Measurements from ENCODE around the gene CHN1.

Gene CHN1

GRCh38 chr2:175009917-175010621 lies 4.9 kb upstream of the CHN1 start:
- DNase-seq, result no peak

GRCh38 chr2:175008801-175009495 lies 3.8 kb upstream of the CHN1 start:
- no peak for DNase-seq

GRCh38 chr2:175008009-175008408 lies 2.8 kb upstream of the CHN1 start:
- DNase-seq, result no peak

- DNase-seq, result no peak
These were observed 2.3 kb upstream of the CHN1 start for GRCh38 chr2:175007510-175007909.

- DNase-seq, result no peak
These were observed 1.1 kb upstream of the CHN1 start for GRCh38 chr2:175006281-175006680.

GRCh38 chr2:175005733-175006264 lies 618 bp upstream of the CHN1 start:
- DNase-seq, result no peak

- no peak for DNase-seq
These were observed 526 bp downstream of the CHN1 start for GRCh38 chr2:175004730-175004979.

- DNase-seq, result no peak
These were observed 1.1 kb downstream of the CHN1 start for GRCh38 chr2:175003875-175004729.

- no peak for DNase-seq
These were observed 2.5 kb downstream of the CHN1 start for GRCh38 chr2:175002547-175003274.

GRCh38 chr2:175001566-175001965 lies 3.6 kb downstream of the CHN1 start:
- no peak for DNase-seq

GRCh38 chr2:174997110-174997509 lies 8.1 kb downstream of the CHN1 start:
- DNase-seq, result no peak

GRCh38 chr2:174996622-174997021 lies 8.6 kb downstream of the CHN1 start:
- DNase-seq, result no peak

- no peak for DNase-seq
These were observed 10.8 kb downstream of the CHN1 start for GRCh38 chr2:174994381-174994780.

- DNase-seq, result no peak
These were observed 12.3 kb downstream of the CHN1 start for GRCh38 chr2:174992886-174993285.

GRCh38 chr2:174985614-174986013 lies 19.6 kb downstream of the CHN1 start:
- no peak for DNase-seq

GRCh38 chr2:174984561-174984960 lies 20.6 kb downstream of the CHN1 start:
- DNase-seq, result no peak

- no peak for DNase-seq
These were observed 23.9 kb downstream of the CHN1 start for GRCh38 chr2:174981331-174981730.

GRCh38 chr2:174979996-174980395 lies 25.2 kb downstream of the CHN1 start:
- DNase-seq, result no peak

GRCh38 chr2:174977364-174977763 lies 27.8 kb downstream of the CHN1 start:
- DNase-seq, result no peak

GRCh38 chr2:174974131-174974530 lies 31.1 kb downstream of the CHN1 start:
- no peak for DNase-seq

- no peak for DNase-seq
These were observed 32.3 kb downstream of the CHN1 start for GRCh38 chr2:174972924-174973323.

- DNase-seq, result no peak
These were observed 33.1 kb downstream of the CHN1 start for GRCh38 chr2:174971868-174972781.
